ENCODE data around the gene RAD23B. TPM values are rescaled to one million over a fixed set of nuclear protein-coding genes. Genes with fewer than 3 reads are reported as not detected.
A peak's percentile ranks its signal among the peaks of the same experiment; 100 is the strongest.

The RAD23B gene
- total and polyA plus RNA-seq, 2 of the 13 experiments (the other 11 are each of a cell fraction or from before 2014, with no cell fraction given): 133 to 156 TPM

DNA sequence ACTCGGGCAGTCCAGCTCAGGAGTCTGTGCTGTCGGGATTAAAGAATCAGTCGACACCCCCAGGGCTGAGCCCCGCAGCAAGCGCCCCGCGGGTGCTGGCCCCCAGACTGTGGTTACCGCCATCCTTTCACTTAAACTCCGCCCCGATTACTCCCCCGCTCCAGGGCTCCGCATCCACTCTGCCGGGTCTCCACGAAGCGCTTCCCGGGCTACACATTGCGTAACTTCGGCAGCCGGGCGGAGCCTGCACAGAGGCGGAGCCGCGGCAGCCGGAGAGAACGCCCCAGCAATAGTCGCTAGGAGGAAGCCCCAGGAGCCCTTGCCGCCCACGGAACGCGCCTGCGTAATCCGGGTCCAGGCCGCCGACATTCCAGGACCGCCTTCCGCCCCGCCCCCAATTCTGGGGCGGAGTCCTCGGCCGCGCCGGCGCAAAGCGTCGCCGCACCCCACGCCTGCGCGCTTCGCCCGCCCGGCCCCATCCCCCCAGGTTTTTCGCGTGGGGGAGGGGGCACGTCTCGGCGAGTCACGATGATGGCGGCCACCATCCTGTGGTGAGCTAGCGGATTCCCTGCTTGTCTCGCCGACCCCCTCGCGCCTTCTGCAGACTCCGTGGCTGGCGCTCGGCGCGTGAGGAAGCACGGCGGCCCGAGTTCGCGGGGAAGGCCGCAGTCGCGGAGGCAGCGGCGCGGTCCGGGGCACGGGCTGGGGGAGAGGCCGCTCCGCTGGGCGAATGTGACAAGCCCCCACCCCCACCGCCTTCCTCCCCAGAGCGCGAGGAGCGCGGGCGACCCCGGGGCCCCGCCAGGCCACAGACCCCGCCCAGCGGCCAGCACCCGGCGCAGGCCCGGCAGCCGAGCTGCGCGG, at the start of gene RAD23B (continued):
- TF ChIP-seq HNF4G (IDR thresholded peaks at IDR 0.05; ENCODE audit: borderline replicate concordance, low read depth, low read length) (no peak; the same call in 1 of the 2 replicates), HNF4G (CRISPR knock-in tag; IDR thresholded peaks at IDR 0.05; ENCODE audit: borderline replicate concordance, low read depth) (no peak), SP140L (CRISPR knock-in tag; IDR thresholded peaks at IDR 0.05; ENCODE audit: borderline replicate concordance) (no peak), ATF7 (IDR thresholded peaks at IDR 0.05) (no peak), ATF7 (CRISPR knock-in tag; IDR thresholded peaks at IDR 0.05) (0 out of 2 replicates have a peak, but pooled peaks have one; percentile 46), ETV5 (CRISPR knock-in tag; IDR thresholded peaks at IDR 0.05; ENCODE audit: borderline replicate concordance) (no peak; the same call in 1 of the 2 replicates), ASH2L (IDR thresholded peaks at IDR 0.05; ENCODE audit: insufficient read length, low read depth, low read length) (peak; percentile 89), PHB2 (IDR thresholded peaks at IDR 0.05; ENCODE audit: partially characterized antibody) (no peak), REXO4 (CRISPR knock-in tag; IDR thresholded peaks at IDR 0.05; ENCODE audit: borderline replicate concordance) (no peak), SMAD3 (CRISPR knock-in tag; IDR thresholded peaks at IDR 0.05) (0 out of 2 replicates have a peak, but pooled peaks have one; percentile 30), IRF2 (CRISPR knock-in tag; IDR thresholded peaks at IDR 0.05) (peak; percentile 83; the same call in 1 of the 2 replicates), ZFP36L2 (CRISPR knock-in tag; IDR thresholded peaks at IDR 0.05) (no peak), ZNF446 (CRISPR knock-in tag; IDR thresholded peaks at IDR 0.05) (no peak; the same call in 1 of the 2 replicates), ZNF772 (CRISPR knock-in tag; IDR thresholded peaks at IDR 0.05) (no peak), RFX3 (CRISPR knock-in tag; IDR thresholded peaks at IDR 0.05) (peak; percentile 45; the same call in 1 of the 2 replicates), KMT2A (CRISPR knock-in tag; IDR thresholded peaks at IDR 0.05) (peak; percentile 69), ZNF333 (CRISPR knock-in tag; IDR thresholded peaks at IDR 0.05; ENCODE audit: borderline replicate concordance) (no peak), ZSCAN29 (CRISPR knock-in tag; conservative IDR thresholded peaks at IDR 0.05) (no peak; the same call in 1 of the 2 replicates), U2AF2 (IDR thresholded peaks at IDR 0.05; ENCODE audit: low read depth, low read length) (no peak)
- TF ChIP-seq, protein P1, sequence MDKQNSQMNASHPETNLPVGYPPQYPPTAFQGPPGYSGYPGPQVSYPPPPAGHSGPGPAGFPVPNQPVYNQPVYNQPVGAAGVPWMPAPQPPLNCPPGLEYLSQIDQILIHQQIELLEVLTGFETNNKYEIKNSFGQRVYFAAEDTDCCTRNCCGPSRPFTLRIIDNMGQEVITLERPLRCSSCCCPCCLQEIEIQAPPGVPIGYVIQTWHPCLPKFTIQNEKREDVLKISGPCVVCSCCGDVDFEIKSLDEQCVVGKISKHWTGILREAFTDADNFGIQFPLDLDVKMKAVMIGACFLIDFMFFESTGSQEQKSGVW (CRISPR knock-in tag; IDR thresholded peaks at IDR 0.05; ENCODE audit: borderline replicate concordance): no peak
- TF ChIP-seq, protein P2, sequence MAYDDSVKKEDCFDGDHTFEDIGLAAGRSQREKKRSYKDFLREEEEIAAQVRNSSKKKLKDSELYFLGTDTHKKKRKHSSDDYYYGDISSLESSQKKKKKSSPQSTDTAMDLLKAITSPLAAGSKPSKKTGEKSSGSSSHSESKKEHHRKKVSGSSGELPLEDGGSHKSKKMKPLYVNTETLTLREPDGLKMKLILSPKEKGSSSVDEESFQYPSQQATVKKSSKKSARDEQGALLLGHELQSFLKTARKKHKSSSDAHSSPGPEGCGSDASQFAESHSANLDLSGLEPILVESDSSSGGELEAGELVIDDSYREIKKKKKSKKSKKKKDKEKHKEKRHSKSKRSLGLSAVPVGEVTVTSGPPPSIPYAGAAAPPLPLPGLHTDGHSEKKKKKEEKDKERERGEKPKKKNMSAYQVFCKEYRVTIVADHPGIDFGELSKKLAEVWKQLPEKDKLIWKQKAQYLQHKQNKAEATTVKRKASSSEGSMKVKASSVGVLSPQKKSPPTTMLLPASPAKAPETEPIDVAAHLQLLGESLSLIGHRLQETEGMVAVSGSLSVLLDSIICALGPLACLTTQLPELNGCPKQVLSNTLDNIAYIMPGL (CRISPR knock-in tag; IDR thresholded peaks at IDR 0.05; ENCODE audit: borderline replicate concordance in 1 of 2, low read depth in 1 of 2): peak in 1 of 2 experiments; percentile 72; a peak in 3 of 4 replicates
- TF ChIP-seq, protein P3, sequence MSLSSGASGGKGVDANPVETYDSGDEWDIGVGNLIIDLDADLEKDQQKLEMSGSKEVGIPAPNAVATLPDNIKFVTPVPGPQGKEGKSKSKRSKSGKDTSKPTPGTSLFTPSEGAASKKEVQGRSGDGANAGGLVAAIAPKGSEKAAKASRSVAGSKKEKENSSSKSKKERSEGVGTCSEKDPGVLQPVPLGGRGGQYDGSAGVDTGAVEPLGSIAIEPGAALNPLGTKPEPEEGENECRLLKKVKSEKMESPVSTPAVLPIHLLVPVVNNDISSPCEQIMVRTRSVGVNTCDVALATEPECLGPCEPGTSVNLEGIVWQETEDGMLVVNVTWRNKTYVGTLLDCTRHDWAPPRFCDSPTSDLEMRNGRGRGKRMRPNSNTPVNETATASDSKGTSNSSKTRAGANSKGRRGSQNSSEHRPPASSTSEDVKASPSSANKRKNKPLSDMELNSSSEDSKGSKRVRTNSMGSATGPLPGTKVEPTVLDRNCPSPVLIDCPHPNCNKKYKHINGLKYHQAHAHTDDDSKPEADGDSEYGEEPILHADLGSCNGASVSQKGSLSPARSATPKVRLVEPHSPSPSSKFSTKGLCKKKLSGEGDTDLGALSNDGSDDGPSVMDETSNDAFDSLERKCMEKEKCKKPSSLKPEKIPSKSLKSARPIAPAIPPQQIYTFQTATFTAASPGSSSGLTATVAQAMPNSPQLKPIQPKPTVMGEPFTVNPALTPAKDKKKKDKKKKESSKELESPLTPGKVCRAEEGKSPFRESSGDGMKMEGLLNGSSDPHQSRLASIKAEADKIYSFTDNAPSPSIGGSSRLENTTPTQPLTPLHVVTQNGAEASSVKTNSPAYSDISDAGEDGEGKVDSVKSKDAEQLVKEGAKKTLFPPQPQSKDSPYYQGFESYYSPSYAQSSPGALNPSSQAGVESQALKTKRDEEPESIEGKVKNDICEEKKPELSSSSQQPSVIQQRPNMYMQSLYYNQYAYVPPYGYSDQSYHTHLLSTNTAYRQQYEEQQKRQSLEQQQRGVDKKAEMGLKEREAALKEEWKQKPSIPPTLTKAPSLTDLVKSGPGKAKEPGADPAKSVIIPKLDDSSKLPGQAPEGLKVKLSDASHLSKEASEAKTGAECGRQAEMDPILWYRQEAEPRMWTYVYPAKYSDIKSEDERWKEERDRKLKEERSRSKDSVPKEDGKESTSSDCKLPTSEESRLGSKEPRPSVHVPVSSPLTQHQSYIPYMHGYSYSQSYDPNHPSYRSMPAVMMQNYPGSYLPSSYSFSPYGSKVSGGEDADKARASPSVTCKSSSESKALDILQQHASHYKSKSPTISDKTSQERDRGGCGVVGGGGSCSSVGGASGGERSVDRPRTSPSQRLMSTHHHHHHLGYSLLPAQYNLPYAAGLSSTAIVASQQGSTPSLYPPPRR (CRISPR knock-in tag; IDR thresholded peaks at IDR 0.05; ENCODE audit: borderline replicate concordance): peak; percentile 74

Data from HepG2 (cell line).